Spleen (tissue), 11 donors: ENCODE data around the gene GRIK1. TPM values are rescaled to one million over a fixed set of nuclear protein-coding genes. Genes with fewer than 3 reads are reported as not detected.

Source experiments
- DNase-seq: peaks from one replicate; pipeline ENCODE4 v3.0.0-alpha.2; 2020
- H3K27ac ChIP-seq, 8 donors: fragments of 200-600 bp; sonication (generic) in 7 of 8; 1 replicate in 4 of 8; 2 replicates in 4 of 8; pipeline versions ENCODE4 v1.5.0 to v1.8.0; 2016 to 2021; ENCODE audit warnings: inconsistent platforms in 4 of 8, mild to moderate bottlenecking in 4 of 8, moderate library complexity in 1 of 8
- H3K27me3 ChIP-seq, 7 donors: fragments of 200-600 bp; sonication (generic) in 6 of 7; replicated peaks in 1 of 7; 1 replicate in 4 of 7; 2 replicates in 3 of 7; pipeline versions ENCODE4 v1.5.0 to v1.8.0; 2016 to 2021; ENCODE audit warnings: inconsistent platforms in 3 of 7, mild to moderate bottlenecking in 1 of 7
- H3K36me3 ChIP-seq, 6 donors: fragments of 200-600 bp; sonication (generic) in 5 of 6; 1 replicate in 4 of 6; 2 replicates in 2 of 6; pipeline versions ENCODE4 v1.5.0 to v1.8.0; 2016 to 2021; ENCODE audit warnings: inconsistent platforms in 2 of 6
- H3K4me1 ChIP-seq, 6 donors: fragments of 200-600 bp; sonication (generic) in 5 of 6; 1 replicate in 3 of 6; 2 replicates in 3 of 6; pipeline versions ENCODE4 v1.5.0 to v1.8.0; 2016 to 2021; ENCODE audit warnings: inconsistent platforms in 3 of 6
- H3K4me3 ChIP-seq, 8 donors: fragments of 200-600 bp; sonication (generic) in 7 of 8; 1 replicate in 4 of 8; 2 replicates in 4 of 8; pipeline versions ENCODE4 v1.5.0 to v1.8.0; 2016 to 2021; ENCODE audit warnings: inconsistent platforms in 4 of 8, mild to moderate bottlenecking in 4 of 8, moderate library complexity in 2 of 8
- H3K9me3 ChIP-seq, 8 donors: fragments of 200-600 bp; sonication (generic) in 7 of 8; 1 replicate in 4 of 8; 2 replicates in 4 of 8; pipeline versions ENCODE4 v1.5.0 to v1.8.0; 2016 to 2021; ENCODE audit warnings: inconsistent platforms in 4 of 8
- POLR2A ChIP-seq, 3 donors: fragments of 450-650 bp; IDR thresholded peaks; one replicate each; pipeline ENCODE4 v1.5.1; 2017; ENCODE audit warnings: antibody characterized with exemption in 3 of 3, mild to moderate bottlenecking in 1 of 3
- POLR2AphosphoS5 ChIP-seq, 3 donors: sonication (generic); formaldehyde crosslinking; IDR thresholded peaks; one replicate each; pipeline ENCODE4 v1.5.1; 2017; ENCODE audit warnings: antibody characterized with exemption in 3 of 3
- WGBS, 5 donors: extraction: QIAGEN DNeasy Blood & Tissue Kit in 3 of 5; methylation state at CpG; one replicate each; pipeline versions ENCODE4 v1.1.5 to v1.1.7; 2013 to 2018; 5-methylcytosine and 5-hydroxymethylcytosine counted together
- intact Hi-C: fragments of 100-400 bp; cut with DNase I; formaldehyde crosslinking; loops from one replicate; pipeline ENCODE4 v1.15.0; 2023; ENCODE audit warnings: low total_unique reads
- polyA plus RNA-seq, 3 donors: library from polyadenylated mRNA; stranded (reverse); fragments of 200-250 nt; gene quantifications; one replicate each; pipeline ENCODE4 v1.2.1, GENCODE V29; 2013
- total RNA-seq, 7 donors: library from RNA; depleted of rRNA in 3 of 7; stranded (reverse); fragments of >200 nt in 3 of 7; fragmentation: NEBNext Ultra II Directional in 4 of 7; extraction: Animal tissue kit (Norgen Biotek cat#: 25700) in 4 of 7; gene quantifications; one replicate each; pipeline versions ENCODE4 v1.1.0 to v1.2.1, GENCODE V29; 2016 to 2021
- TF ChIP-seq, protein P1 (sequence below), 11 experiments: fragments of 200-600 bp in 7 of 11; fragments of 450-650 bp in 4 of 11; sonication (generic) in 4 of 11; IDR thresholded peaks in 8 of 11; conservative IDR thresholded peaks in 3 of 11; 1 replicate in 7 of 11; 2 replicates in 4 of 11; pipeline versions ENCODE4 v1.4.0 to v1.8.0; 2016 to 2021; ENCODE audit warnings: antibody characterized with exemption in 11 of 11, inconsistent platforms in 4 of 11, mild to moderate bottlenecking in 1 of 11
- donor health status: healthy with polysubstance abuse.
- donor health status: DM: no; HTN: no; CAD: no; lungs with moderate emphysema.
- donor health status: DM: no; HTN: no; CAD: no.
- donor health status: Bipolar disorder and iron deficiency.
- donor health status: healthy.
- donor health status: DM: no; HTN: no; CAD: no.
- donor health status: DM: yes; HTN: yes; CAD: no.

Gene GRIK1
- total and polyA plus RNA-seq, 10 donors = 0.02 to 0.17 (median 0.04) TPM; not detected in 7

- Histone ChIP-seq H3K4me1 (no peaks in the 10 kb centered on the region), H3K27me3 (no peaks in the 10 kb centered on the region), H3K9me3 (no peaks in the 10 kb centered on the region), H3K4me3 (no peak overlapping the region), H3K27ac (no peak overlapping the region), H3K36me3 (no peaks in the 10 kb centered on the region)
- WGBS, 5 donors = 75 to 94% (median 90%) methylated on average over 1 of the region's 1 CpG
- TF ChIP-seq POLR2A (IDR thresholded peaks at IDR 0.05) (no peak), POLR2AphosphoS5 (IDR thresholded peaks at IDR 0.05) (no peak)
- TF ChIP-seq, protein P1, sequence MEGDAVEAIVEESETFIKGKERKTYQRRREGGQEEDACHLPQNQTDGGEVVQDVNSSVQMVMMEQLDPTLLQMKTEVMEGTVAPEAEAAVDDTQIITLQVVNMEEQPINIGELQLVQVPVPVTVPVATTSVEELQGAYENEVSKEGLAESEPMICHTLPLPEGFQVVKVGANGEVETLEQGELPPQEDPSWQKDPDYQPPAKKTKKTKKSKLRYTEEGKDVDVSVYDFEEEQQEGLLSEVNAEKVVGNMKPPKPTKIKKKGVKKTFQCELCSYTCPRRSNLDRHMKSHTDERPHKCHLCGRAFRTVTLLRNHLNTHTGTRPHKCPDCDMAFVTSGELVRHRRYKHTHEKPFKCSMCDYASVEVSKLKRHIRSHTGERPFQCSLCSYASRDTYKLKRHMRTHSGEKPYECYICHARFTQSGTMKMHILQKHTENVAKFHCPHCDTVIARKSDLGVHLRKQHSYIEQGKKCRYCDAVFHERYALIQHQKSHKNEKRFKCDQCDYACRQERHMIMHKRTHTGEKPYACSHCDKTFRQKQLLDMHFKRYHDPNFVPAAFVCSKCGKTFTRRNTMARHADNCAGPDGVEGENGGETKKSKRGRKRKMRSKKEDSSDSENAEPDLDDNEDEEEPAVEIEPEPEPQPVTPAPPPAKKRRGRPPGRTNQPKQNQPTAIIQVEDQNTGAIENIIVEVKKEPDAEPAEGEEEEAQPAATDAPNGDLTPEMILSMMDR (IDR thresholded peaks at IDR 0.05 in 8 of 11, conservative IDR thresholded peaks at IDR 0.05 in 3 of 11) = no peak
- DNase-seq = no peak
- intact Hi-C loops = no loop called here
These were observed 371.6 kb downstream of the GRIK1 start for GRCh38 chr21:29568020-29568697.

GRCh38 chr21:29557931-29558725, 381.7 kb downstream of the GRIK1 start:
- H3K27ac ChIP-seq = no peak overlapping the region
- DNase-seq = no peak
- peaks cover 0 to 7% (median 0%) of the 10 kb centered on the region in 6 donors for H3K36me3 ChIP-seq
- H3K4me1 ChIP-seq = peaks cover 0 to 10% (median 0%) of the 10 kb centered on the region in 6 donors
- no peak for TF ChIP-seq POLR2AphosphoS5 (IDR thresholded peaks at IDR 0.05)
- no peak overlapping the region for H3K4me3 ChIP-seq
- H3K9me3 ChIP-seq = no peaks in the 10 kb centered on the region
- intact Hi-C loops = no loop called here
- 96 to 100% (median 98%) methylated on average over 1 of the region's 1 CpG for WGBS, 5 donors
- H3K27me3 ChIP-seq = no peaks in the 10 kb centered on the region

DNA sequence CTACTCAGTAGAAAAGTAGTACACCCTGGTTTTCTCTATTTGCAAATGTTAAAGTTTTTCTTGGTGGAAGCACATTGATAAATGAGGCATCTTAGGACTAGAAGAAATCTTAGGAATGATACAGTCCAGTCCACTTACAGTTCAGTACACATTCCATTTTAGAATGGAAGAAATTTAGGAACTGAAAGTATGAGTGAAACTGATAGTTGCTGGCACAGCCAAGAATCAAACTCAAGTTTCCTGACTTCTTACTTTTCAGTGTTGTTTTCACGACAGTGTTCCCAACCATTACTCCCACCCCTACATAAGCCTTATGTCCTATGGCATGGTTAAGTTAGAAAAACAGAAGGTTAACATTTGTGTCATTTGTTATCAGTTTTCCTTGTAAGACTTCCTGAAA, 382.6 kb downstream of the GRIK1 start:
- Histone ChIP-seq H3K4me1 (peaks cover 0 to 10% (median 0%) of the 10 kb centered on the region in 6 donors), H3K9me3 (no peaks in the 10 kb centered on the region), H3K27me3 (no peaks in the 10 kb centered on the region), H3K4me3 (no peak overlapping the region), H3K36me3 (peaks cover 0 to 7% (median 0%) of the 10 kb centered on the region in 6 donors), H3K27ac (peak overlapping the region in 2 of 8 donors; percentile 12 to 22)
- no peak for DNase-seq
- WGBS, 5 donors = 21 to 47% (median 30%) methylated on average over 1 of the region's 1 CpG
- intact Hi-C loops = no loop called here
- TF ChIP-seq, protein P1 (IDR thresholded peaks at IDR 0.05 in 8 of 11, conservative IDR thresholded peaks at IDR 0.05 in 3 of 11) = no peak
- no peak for TF ChIP-seq POLR2A (IDR thresholded peaks at IDR 0.05)
- no peak for TF ChIP-seq POLR2AphosphoS5 (IDR thresholded peaks at IDR 0.05)

DNA sequence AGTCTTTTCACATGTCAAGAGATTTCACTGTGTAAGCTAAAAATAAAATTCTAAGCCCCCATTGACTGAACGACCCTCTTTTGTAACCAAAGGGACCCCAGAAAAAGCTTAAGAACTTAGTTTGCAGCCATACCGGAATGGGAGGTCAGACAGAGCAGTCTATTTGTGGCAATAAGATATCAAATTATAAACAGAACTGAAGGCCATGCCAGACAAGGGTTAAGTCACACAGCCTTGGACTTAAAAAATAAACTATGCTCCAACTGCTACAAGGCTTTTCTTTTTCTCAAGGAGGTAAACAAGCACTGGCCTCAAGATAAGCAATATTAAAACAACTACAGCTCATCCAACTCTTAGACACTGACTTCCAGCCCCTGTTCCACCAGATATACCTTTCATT, 384.2 kb downstream of the GRIK1 start:
- TF ChIP-seq POLR2A (IDR thresholded peaks at IDR 0.05) (no peak), POLR2AphosphoS5 (IDR thresholded peaks at IDR 0.05) (no peak)
- TF ChIP-seq, protein P1 (IDR thresholded peaks at IDR 0.05 in 8 of 11, conservative IDR thresholded peaks at IDR 0.05 in 3 of 11) = no peak
- Histone ChIP-seq H3K4me3 (no peak overlapping the region), H3K27ac (no peak overlapping the region), H3K27me3 (no peaks in the 10 kb centered on the region), H3K36me3 (no peaks in the 10 kb centered on the region), H3K4me1 (peaks cover 0 to 10% (median 0%) of the 10 kb centered on the region in 6 donors), H3K9me3 (no peaks in the 10 kb centered on the region)
- intact Hi-C loops = no loop called here
- no peak for DNase-seq
- 70 to 82% (median 78%) methylated on average over 2 of the region's 2 CpGs for WGBS, 5 donors
